LNCaP clone FGC (cell line): ENCODE results near the gene RNASEH2A.
A peak's percentile ranks its signal among the peaks of the same experiment; 100 is the strongest.

Source experiments
- DNase-seq: peaks from one replicate; pipeline ENCODE4 v3.0.0-alpha.2; 2011; ENCODE audit warnings: low read depth
- H3K4me3 ChIP-seq: 2 replicates; pipeline ENCODE4 v1.5.1; 2011; ENCODE audit warnings: mild to moderate bottlenecking, low read depth, low read length, control low read depth
- TF ChIP-seq, protein P1 (sequence below): IDR thresholded peaks from 2 replicates; pipeline ENCODE4 v1.5.1; 2012; ENCODE audit warnings: mild to moderate bottlenecking; ENCODE audit not compliant: control insufficient read depth, insufficient read depth; ENCODE audit errors: extremely low read depth

The RNASEH2A gene

DNA sequence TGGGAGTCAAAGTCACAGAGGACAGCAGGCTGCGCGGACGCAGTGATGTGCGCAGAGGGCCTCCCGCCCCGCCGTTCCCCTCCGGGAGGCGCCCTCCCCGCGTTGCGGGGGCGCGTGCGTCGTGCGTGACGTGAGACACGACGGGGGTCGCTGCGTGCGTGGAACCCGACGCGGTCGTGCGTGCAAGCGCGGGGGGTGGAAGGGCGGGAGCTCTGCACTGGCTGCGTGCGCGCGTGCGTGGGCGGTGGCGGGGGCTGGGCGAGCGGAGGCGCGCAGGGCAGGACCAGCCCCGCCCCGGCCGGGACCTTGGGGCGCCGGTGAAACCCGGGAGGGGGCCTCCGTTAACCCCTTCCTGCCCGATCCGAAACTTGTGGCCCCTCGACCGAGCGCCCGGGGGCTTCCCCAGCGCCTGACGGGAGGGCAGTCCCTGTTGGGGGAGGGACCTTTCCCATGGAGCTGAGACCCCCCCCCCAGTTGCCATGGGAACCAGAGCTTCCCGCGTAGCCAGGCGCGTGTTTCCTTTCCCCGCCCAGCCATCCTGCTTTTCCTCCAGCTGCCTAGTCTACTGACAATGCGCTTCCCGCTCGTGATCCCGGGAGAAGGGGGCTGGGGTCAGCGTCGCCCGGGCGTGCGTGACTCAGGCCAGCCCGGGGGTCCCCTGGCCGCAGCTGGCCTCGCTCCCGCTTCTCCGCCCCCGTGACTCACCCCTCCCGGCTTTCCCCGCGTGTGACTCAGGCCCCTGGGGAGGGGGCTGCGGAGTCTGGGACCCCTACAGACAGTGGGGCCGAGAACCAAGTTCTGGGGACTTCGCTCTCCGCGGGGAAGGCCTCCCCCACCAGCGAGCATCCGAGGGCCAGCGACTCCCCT, 23.7 kb upstream of the RNASEH2A start:
- TF ChIP-seq, protein P1, sequence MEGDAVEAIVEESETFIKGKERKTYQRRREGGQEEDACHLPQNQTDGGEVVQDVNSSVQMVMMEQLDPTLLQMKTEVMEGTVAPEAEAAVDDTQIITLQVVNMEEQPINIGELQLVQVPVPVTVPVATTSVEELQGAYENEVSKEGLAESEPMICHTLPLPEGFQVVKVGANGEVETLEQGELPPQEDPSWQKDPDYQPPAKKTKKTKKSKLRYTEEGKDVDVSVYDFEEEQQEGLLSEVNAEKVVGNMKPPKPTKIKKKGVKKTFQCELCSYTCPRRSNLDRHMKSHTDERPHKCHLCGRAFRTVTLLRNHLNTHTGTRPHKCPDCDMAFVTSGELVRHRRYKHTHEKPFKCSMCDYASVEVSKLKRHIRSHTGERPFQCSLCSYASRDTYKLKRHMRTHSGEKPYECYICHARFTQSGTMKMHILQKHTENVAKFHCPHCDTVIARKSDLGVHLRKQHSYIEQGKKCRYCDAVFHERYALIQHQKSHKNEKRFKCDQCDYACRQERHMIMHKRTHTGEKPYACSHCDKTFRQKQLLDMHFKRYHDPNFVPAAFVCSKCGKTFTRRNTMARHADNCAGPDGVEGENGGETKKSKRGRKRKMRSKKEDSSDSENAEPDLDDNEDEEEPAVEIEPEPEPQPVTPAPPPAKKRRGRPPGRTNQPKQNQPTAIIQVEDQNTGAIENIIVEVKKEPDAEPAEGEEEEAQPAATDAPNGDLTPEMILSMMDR = no peak
- DNase-seq = no peak
- H3K4me3 ChIP-seq = peak overlapping the region; percentile 55

DNA sequence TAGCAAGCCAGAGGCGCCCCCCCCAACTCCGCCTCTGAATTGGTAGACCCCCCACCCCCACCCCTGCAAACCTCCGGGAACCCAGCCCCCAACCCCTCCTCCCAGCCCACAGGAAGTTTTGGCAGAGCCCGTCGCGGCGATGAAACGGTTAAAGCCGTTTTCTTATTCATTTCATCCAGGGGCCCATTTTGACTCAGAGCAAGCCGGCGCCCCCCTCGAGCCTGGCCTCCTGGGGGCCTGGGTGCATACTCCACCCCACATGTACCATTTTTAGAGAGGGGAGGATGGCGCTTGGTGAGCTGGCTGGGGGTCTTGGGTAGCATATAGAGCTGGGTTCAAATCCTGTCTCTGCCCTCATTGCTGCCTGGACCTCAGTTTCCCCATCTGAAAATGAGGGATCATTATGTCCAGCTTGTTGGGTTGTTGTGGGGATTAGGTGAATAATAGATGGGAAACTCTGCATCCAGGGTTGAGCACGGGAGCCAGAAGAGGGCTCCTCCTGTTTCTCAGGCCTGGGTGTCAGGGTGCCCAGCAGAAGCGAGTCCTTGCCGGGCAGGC, 23.0 kb upstream of the RNASEH2A start:
- peak overlapping the region; percentile 55 for H3K4me3 ChIP-seq
- no peak for DNase-seq
- TF ChIP-seq, protein P1 = no peak

DNA sequence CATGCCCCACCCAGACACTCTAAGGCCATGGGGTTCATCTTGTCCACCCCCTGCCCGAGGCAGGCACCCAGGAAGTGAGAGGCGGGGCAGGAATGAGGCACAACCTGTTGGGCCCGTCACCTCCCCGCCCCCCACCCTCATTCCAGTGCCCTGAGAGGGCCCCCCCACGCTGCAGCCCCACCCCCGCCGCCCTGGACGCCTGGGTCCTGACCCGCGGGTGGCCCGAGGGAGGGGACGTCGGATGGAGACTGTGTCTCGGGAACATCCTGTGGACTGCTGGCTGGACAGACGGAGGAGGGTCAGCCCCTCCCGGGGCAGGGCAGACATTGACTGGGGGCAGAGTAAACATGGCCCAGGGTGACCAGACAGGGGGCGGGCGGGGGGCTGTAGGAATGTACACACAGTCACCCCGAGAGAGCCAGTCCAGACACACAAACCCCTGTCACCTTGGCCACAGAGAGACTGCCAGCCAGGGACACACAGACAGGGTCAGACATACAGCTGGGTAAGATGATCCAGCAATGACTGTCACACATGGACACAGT, 22.5 kb upstream of the RNASEH2A start:
- no peak overlapping the region for H3K4me3 ChIP-seq
- no peak for DNase-seq
- TF ChIP-seq, protein P1 = no peak

DNA sequence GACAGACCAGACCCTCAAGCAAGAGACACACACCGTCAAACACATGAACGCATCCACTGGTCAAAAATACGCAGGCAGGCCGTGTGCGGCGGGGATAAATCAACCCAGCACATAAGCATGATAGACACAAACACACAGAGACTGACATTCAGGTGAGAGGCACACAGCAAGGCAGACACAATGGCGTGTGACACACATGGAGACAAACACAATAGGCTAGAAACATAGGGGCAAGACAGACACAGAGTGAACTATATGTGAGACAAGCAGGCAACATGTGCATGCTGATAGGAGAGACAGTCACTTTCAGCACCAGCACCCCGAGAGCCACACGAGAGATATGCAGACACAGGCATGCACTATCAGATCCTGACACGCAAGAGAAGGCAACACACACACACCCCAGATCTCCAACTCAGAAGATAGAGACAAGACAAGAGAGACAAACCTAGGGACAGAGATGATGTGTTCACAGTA, 22.0 kb upstream of the RNASEH2A start:
- no peak for DNase-seq
- H3K4me3 ChIP-seq = no peak overlapping the region
- TF ChIP-seq, protein P1 = no peak

DNA sequence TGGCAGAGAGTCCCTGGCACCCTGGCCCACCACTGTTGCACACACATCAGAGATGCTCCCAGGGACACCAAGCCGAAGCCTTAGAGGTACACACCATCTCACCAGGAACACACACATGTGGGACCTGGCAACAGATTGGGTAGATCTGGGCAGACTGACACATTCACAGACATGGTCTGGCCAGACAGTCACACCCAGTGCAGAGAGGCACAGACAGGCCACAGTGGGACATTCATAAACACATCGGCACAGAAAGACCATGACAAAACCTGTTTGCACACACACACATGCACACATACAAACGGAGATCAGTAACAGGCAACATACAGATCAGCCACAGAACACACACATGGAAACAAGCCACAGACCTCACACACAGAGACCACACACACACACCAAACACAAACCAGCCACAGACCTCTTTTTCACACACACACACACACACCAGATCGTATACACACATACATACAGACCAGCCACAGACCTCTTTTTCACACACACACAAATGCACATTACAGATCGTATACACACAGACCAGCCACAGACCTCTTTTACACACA, 21.4 kb upstream of the RNASEH2A start:
- DNase-seq = no peak
- no peak overlapping the region for H3K4me3 ChIP-seq
- TF ChIP-seq, protein P1 = no peak

DNA sequence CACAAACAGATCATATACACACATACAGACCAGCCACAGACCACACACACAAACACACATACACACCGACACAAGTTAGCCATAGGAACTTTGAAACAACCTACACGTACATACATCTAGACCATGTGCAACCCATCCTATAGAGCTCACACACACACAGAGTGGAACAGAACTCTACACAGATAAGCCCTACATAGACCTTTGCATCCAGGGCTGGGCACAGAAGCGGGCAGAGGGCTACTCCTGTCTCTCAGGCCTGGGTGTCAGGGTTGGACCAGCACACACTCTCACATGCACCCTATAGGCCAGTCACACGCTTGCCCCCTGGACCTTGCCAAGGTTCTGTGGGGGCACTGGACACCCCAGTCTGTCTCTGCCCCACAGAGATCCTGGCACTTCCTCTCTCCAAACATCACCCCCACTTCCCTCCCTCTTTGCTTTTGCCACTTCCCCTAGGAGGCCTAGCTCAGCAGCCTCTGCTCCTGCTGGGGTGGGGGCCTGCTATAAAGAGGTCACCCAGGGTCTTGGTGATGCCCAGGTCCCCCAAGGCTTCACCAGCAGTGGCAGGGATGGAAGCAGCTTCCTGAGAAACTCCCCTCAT, 20.9 kb upstream of the RNASEH2A start:
- H3K4me3 ChIP-seq = no peak overlapping the region
- DNase-seq = no peak
- TF ChIP-seq, protein P1 = no peak
